GM12878 (cell line): ENCODE results near the gene DHX34. TPM values are rescaled to one million over a fixed set of nuclear protein-coding genes. Genes with fewer than 3 reads are reported as not detected.

Source experiments
- ATAC-seq: fragments of 200-7000 bp; cut with Tn5 transposase; 3 replicates; pipeline ENCODE4 v1.9.1; 2020; ENCODE audit warnings: mild to moderate bottlenecking, moderate library complexity
- BruUV-seq: library from RNA; stranded (reverse); fragments of 400-500 nt; replicated peaks from 2 replicates; lab custom pipeline; 2021; lab: Mats Ljungman, UMichigan
- CTCF ChIA-PET: fragments of 300-600 bp; sonication (Branson Sonifier 250); formaldehyde crosslinking; extraction: SDS; loops from one replicate; lab custom pipeline; 2021; ENCODE audit warnings: inconsistent platforms; lab: Yijun Ruan, JAX
- POLR2A ChIA-PET: fragments of 350-600 bp; formaldehyde crosslinking; extraction: SDS; loops from one replicate; lab custom pipeline; 2021; ENCODE audit warnings: inconsistent platforms; lab: Charles Lee
- RAD21 ChIA-PET: fragments of 300-600 bp; sonication (Branson Sonifier 250); formaldehyde crosslinking; loops from one replicate; lab custom pipeline; 2023; ENCODE audit warnings: antibody characterized with exemption; ENCODE audit not compliant: unreplicated experiment; lab: Charles Lee
- SMC1A ChIA-PET: fragments of 300-600 bp; sonication (Branson Sonifier 250); formaldehyde crosslinking; loops from one replicate; lab custom pipeline; 2023; ENCODE audit not compliant: unreplicated experiment, uncharacterized antibody; lab: Charles Lee
- DNase-seq: peaks from one replicate; pipeline ENCODE4 v3.0.0-alpha.2; 2011; ENCODE audit warnings: low read depth, low spot score
- FAIRE-seq: peaks from 3 replicates; lab custom pipeline; 2011; peaks lifted over from hg19 to GRCh38; lab: Jason Lieb, UNC
- H2AFZ ChIP-seq: 2 replicates; pipeline ENCODE4 v1.6.0; 2011; ENCODE audit warnings: low read depth, low read length, control low read depth; ENCODE audit not compliant: control insufficient read depth
- H3K27ac ChIP-seq: 2 replicates; pipeline ENCODE4 v1.5.1; 2011; ENCODE audit warnings: control low read depth; ENCODE audit not compliant: control insufficient read depth, insufficient read depth
- H3K27me3 ChIP-seq, 2 experiments: replicated peaks in 1 of 2; 2 replicates each; pipeline versions ENCODE4 v1.6.0 to v1.6.1; 2011; ENCODE audit warnings: low read length in 1 of 2; ENCODE audit not compliant: control insufficient read depth in 2 of 2, insufficient read depth in 2 of 2
- H3K36me3 ChIP-seq, 2 experiments: 2 replicates each; pipeline ENCODE4 v1.5.1; 2011; ENCODE audit warnings: low read length in 1 of 2; ENCODE audit not compliant: control insufficient read depth in 2 of 2, insufficient read depth in 2 of 2
- H3K4me1 ChIP-seq: 2 replicates; pipeline ENCODE4 v1.6.1; 2011; ENCODE audit warnings: mild to moderate bottlenecking, low read length, moderate library complexity, mixed read lengths; ENCODE audit not compliant: control insufficient read depth, insufficient read depth
- H3K4me2 ChIP-seq: 2 replicates; pipeline ENCODE4 v1.6.0; 2011; ENCODE audit warnings: control low read depth; ENCODE audit not compliant: control insufficient read depth, insufficient read depth
- H3K4me3 ChIP-seq: fragments of 200-600 bp; sonication (generic); 2 replicates; pipeline ENCODE4 v1.5.1; 2016
- H3K79me2 ChIP-seq: 2 replicates; pipeline ENCODE4 v1.6.0; 2011; ENCODE audit warnings: low read length; ENCODE audit not compliant: control insufficient read depth, insufficient read depth
- H3K9ac ChIP-seq: 2 replicates; pipeline ENCODE4 v1.8.0; 2011; ENCODE audit warnings: low read length, control low read depth, mixed read lengths; ENCODE audit not compliant: control insufficient read depth, insufficient read depth
- H3K9me3 ChIP-seq: replicated peaks from 3 replicates; pipeline ENCODE4 v1.5.1; 2011; ENCODE audit warnings: mild to moderate bottlenecking, low read length; ENCODE audit not compliant: control insufficient read depth, insufficient read depth
- H4K20me1 ChIP-seq: 2 replicates; pipeline ENCODE4 v1.6.0; 2011; ENCODE audit not compliant: control insufficient read depth, insufficient read depth
- KDM1A ChIP-seq: fragments of 200-600 bp; sonication (generic); IDR thresholded peaks from 2 replicates; pipeline ENCODE4 v1.6.1; 2016; ENCODE audit warnings: borderline replicate concordance
- NFYA ChIP-seq: IDR thresholded peaks from 2 replicates; pipeline ENCODE4 v1.6.1; 2011; ENCODE audit warnings: low read depth, mild to moderate bottlenecking, low read length, improper control_type of control experiment, borderline replicate concordance
- ZNF622 ChIP-seq: fragments of 450-650 bp; IDR thresholded peaks from 2 replicates; pipeline ENCODE4 v1.6.1; 2017; ENCODE audit warnings: mild to moderate bottlenecking, inconsistent platforms
- WGBS: methylation state at CpG from one replicate; pipeline ENCODE4 v1.1.6; 2016; ENCODE audit warnings: low lambda C conversion rate; ENCODE audit not compliant: insufficient replicate concordance, insufficient coverage; ENCODE audit errors: missing lambda C conversion rate; 5-methylcytosine and 5-hydroxymethylcytosine counted together
- in situ Hi-C: fragments of 300-500 bp; cut with MboI; formaldehyde crosslinking; loops from 9 replicates; pipeline ENCODE4 v1.14.3; 2018; ENCODE audit warnings: mixed read lengths
- intact Hi-C: fragments of 100-400 bp; cut with micrococcal nuclease; formaldehyde crosslinking; loops from one replicate; pipeline ENCODE4 v1.14.2; 2022; ENCODE audit not compliant: unreplicated experiment
- polyA plus RNA-seq, 11 experiments: library from polyadenylated mRNA; depleted of rRNA in 4 of 11; unstranded in 6 of 11; stranded (reverse) in 5 of 11; fragments of >200 nt; fragmentation: Nextera tagmentation in 4 of 11; fragmentation: Illumina TruSeq in 1 of 11; extraction: Ambion mirVana in 4 of 11; extraction: Trizol in 1 of 11; gene quantifications; 1 replicate in 1 of 11; 2 replicates in 10 of 11; pipeline versions ENCODE4 v1.2.1 to v1.2.3, GENCODE V29; 2011 to 2016; ENCODE audit warnings: inconsistent platforms in 2 of 11, missing spikeins in 2 of 11, low read depth in 1 of 11
- total RNA-seq, 4 experiments: library from RNA; depleted of rRNA in 3 of 4; stranded (reverse); fragments of >200 nt in 3 of 4; fragmentation: Illumina TruSeq in 1 of 4; extraction: Trizol in 1 of 4; gene quantifications; 2 replicates each; pipeline versions ENCODE4 v1.2.1 to v1.2.3, GENCODE V29; 2013 to 2021

DHX34 gene
- total and polyA plus RNA-seq, 10 of the 15 experiments (the other 5 are each of a cell fraction or from before 2014, with no cell fraction given), result 0.19 to 16.9 (median 10.5) TPM

- Histone ChIP-seq H2AFZ (no peak overlapping the region), H3K9ac (no peak overlapping the region), H3K4me2 (no peak overlapping the region), H3K79me2 (no peaks in the 10 kb centered on the region), H4K20me1 (no peaks in the 10 kb centered on the region), H3K36me3 (peaks cover 5 to 34% of the 10 kb centered on the region in 2 experiments; a peak in 3 of 4 replicates), H3K4me3 (no peak overlapping the region), H3K27ac (no peak overlapping the region), H3K27me3 (no peaks in the 10 kb centered on the region), H3K9me3 (no peaks in the 10 kb centered on the region), H3K4me1 (peaks cover 4% of the 10 kb centered on the region; the same call in 1 of the 2 replicates)
- RAD21 ChIA-PET, result no interaction called here
- DNase-seq (no peak), FAIRE-seq (no peak), ATAC-seq (no peak)
- BruUV-seq, result no TSS peak
- SMC1A ChIA-PET, result no interaction called here
- WGBS, result 97% methylated on average over 23 of the region's 23 CpGs
- POLR2A ChIA-PET, result no interaction called here
- intact Hi-C loops, result no loop called here
- CTCF ChIA-PET, result interaction anchor here (0.9 kb wide), 1 partner anchor 31 kb away, joined by 3 read pairs; the partner anchor contains the start of gene DHX34
- TF ChIP-seq KDM1A, result no peak
- in situ Hi-C loops, result no loop called here
Observed at GRCh38 chr19:47379381-47379938, 30.3 kb downstream of the DHX34 start.

DNA sequence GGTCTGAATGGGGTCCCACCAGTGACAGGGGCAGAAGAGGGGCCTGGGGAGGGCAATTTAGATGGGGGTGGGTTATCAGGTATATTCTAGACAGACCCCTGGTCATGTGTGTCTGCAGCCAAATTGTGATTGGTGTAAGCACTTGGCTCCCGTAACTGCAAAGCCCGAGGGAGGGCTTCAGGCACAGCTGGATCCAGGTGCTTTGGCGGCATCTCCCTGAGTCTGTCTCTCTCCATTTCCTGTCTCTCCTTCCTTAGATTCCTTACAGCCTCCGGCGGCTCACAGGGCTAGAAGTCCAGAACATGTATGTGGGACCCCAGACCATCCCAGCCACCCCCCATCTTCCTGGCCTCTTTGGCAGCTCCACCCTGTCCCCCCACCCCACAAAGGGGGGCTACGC lies 31.4 kb downstream of the DHX34 start:
- Histone ChIP-seq H3K4me3 (no peak overlapping the region), H3K4me1 (peaks cover 4% of the 10 kb centered on the region; the same call in 1 of the 2 replicates), H3K9ac (no peak overlapping the region), H3K9me3 (no peaks in the 10 kb centered on the region), H2AFZ (no peak overlapping the region), H3K27me3 (no peaks in the 10 kb centered on the region), H3K27ac (no peak overlapping the region), H3K36me3 (peaks cover 5 to 30% of the 10 kb centered on the region in 2 experiments; a peak in 3 of 4 replicates), H3K79me2 (no peaks in the 10 kb centered on the region), H4K20me1 (no peaks in the 10 kb centered on the region), H3K4me2 (no peak overlapping the region)
- CTCF ChIA-PET, result no interaction called here
- intact Hi-C loops (no loop called here), in situ Hi-C loops (no loop called here)
- no peak for ATAC-seq
- DNase-seq, result no peak
- POLR2A ChIA-PET, result no interaction called here
- RAD21 ChIA-PET, result no interaction called here
- BruUV-seq, result no TSS peak
- SMC1A ChIA-PET, result no interaction called here
- TF ChIP-seq NFYA (no peak), ZNF622 (no peak)
- 100% methylated on average over 6 of the region's 6 CpGs for WGBS
- no peak for FAIRE-seq
